HG02678 (cell line): ENCODE measurements around the gene CHRND.
"Not testable (repeated sequence)": the region's sequence is repeated elsewhere in the genome, so short reads cannot be mapped to it uniquely, and the experiment has no call there.

ENCODE experiments used
- ATAC-seq: cut with Tn5 transposase; IDR thresholded peaks from one replicate; pipeline ENCODE4 v1.9.1; 2021; ENCODE audit warnings: mild to moderate bottlenecking, moderate library complexity; ENCODE audit not compliant: unreplicated experiment

The CHRND gene

GRCh38 chr2:232570481-232570880 lies 44.5 kb downstream of the CHRND start:
- ATAC-seq: not testable (repeated sequence)

GRCh38 chr2:232571026-232571474 lies 45.1 kb downstream of the CHRND start:
- no peak for ATAC-seq

GRCh38 chr2:232573042-232573441 lies 47.1 kb downstream of the CHRND start:
- ATAC-seq: no peak

GRCh38 chr2:232573771-232574435 lies 47.9 kb downstream of the CHRND start:
- no peak for ATAC-seq

- no peak for ATAC-seq
Measured at GRCh38 chr2:232574674-232575403, 48.9 kb downstream of the CHRND start.

GRCh38 chr2:232575404-232575746 lies 49.4 kb downstream of the CHRND start:
- no peak for ATAC-seq

- ATAC-seq: no peak
Measured at GRCh38 chr2:232576995-232577394, 51.0 kb downstream of the CHRND start.

GRCh38 chr2:232577841-232578240 lies 51.9 kb downstream of the CHRND start:
- ATAC-seq: no peak

- ATAC-seq: no peak
Measured at GRCh38 chr2:232578626-232579025, 52.7 kb downstream of the CHRND start.

- no peak for ATAC-seq
Measured at GRCh38 chr2:232580648-232580981, 54.7 kb downstream of the CHRND start.

GRCh38 chr2:232581725-232582124 lies 55.8 kb downstream of the CHRND start:
- no peak for ATAC-seq

GRCh38 chr2:232584238-232584637 lies 58.3 kb downstream of the CHRND start:
- ATAC-seq: no peak
